ENCODE data around the gene FOXP1. TPM values are rescaled to one million over a fixed set of nuclear protein-coding genes. Genes with fewer than 3 reads are reported as not detected.

Gene FOXP1
- total RNA-seq, 1 donor = 55.7 TPM

DNA sequence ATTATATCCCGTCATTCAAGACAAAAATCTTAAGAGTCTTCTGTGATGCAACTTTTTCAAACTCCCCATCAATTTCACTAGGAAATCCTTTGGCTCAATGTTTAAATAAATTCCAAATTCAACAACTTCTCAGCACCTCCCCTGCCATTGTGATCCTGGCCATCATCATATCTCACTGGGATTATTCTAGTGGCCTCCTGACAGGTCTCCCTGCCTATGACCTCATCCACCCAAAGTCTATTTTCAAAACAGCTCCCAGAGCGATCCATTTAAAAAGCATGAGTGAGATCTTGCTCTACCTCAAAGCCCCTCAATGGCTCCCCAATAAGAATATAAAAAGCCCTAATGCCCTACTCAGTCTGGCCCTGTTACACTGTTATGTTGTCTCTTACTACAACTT is 293.2 kb downstream of the FOXP1 start:
- DNase-seq (ENCODE audit: low read depth) = no peak
- TF ChIP-seq, protein P1, sequence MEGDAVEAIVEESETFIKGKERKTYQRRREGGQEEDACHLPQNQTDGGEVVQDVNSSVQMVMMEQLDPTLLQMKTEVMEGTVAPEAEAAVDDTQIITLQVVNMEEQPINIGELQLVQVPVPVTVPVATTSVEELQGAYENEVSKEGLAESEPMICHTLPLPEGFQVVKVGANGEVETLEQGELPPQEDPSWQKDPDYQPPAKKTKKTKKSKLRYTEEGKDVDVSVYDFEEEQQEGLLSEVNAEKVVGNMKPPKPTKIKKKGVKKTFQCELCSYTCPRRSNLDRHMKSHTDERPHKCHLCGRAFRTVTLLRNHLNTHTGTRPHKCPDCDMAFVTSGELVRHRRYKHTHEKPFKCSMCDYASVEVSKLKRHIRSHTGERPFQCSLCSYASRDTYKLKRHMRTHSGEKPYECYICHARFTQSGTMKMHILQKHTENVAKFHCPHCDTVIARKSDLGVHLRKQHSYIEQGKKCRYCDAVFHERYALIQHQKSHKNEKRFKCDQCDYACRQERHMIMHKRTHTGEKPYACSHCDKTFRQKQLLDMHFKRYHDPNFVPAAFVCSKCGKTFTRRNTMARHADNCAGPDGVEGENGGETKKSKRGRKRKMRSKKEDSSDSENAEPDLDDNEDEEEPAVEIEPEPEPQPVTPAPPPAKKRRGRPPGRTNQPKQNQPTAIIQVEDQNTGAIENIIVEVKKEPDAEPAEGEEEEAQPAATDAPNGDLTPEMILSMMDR (IDR thresholded peaks at IDR 0.05; ENCODE audit: insufficient read depth, low read depth, low read length) = no peak

DNA sequence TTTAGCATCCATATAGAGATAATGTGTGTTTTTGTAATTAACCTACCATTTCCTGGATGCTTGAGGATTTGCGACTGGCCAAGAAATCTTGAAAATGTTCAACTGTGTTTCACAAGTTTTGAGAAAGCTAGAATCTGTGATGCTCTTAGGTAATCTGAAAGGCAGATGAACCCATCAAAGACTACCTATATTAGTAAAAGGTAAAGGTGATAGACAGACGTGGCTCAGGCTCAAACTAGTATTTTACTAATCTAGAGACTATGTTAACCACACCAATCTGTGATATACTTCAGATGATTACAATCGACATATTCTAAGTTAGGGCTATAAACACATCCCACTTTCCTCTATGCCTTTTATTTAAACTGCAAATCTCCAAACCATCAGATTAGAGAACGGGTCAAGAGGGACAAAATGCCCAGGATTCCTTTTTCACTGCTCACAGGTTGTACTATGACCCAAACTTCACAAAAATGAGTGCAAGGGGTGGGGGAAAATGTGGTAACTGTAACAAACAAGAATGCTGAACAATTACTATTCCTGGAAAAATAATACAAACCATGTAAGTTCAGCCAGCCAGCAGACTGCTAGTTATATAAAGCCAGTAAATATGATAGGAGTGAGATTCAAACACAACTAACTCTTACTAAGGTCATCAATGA is 295.1 kb downstream of the FOXP1 start:
- DNase-seq (ENCODE audit: low read depth) = no peak
- TF ChIP-seq, protein P1 (IDR thresholded peaks at IDR 0.05; ENCODE audit: insufficient read depth, low read depth, low read length) = no peak
- no peak overlapping the region for H3K4me3 ChIP-seq (ENCODE audit: low read depth, low read length)

More for the DNA sequence above, 293.2 kb downstream of the FOXP1 start:
- H3K4me3 ChIP-seq (ENCODE audit: low read depth, low read length) = no peak overlapping the region

DNA sequence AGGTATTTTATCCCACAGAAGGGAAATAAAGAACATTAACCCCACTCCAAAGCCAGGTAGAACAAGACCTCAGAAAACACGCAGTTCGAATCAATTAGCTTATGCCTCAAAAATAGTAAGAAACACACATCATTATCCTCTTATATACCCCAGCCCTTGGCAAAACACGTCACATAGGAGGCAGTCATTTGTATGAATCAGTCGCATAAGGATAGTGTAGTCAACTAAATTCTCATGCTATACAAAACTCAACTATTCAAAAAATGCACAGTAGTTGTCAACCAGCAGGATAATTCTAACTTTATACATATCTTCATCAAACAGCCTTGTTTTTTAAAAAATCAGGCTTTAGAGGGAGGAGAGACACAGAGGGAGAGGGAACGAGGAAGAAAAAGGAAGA is 298.4 kb downstream of the FOXP1 start:
- H3K4me3 ChIP-seq (ENCODE audit: low read depth, low read length) = no peak overlapping the region
- DNase-seq (ENCODE audit: low read depth) = no peak

DNA sequence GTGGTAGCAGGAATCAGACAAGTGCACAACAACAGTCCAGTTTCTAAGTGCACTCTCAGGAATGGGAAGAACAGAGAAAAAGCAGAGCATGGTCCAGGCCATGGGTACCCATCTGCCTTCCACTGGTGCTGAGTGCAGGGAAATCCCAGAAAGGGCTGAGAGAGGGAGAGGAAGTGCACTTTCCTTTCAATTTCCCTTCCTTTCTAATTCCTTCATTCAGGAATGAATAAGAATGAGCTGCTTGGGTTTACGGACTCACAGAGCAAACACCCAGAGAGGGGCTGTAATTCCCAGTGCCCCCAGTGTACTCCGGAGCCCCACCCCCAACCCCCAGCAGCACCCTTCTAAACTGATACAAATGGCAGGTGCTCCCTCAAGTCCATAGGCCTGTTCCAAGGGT is 300.6 kb downstream of the FOXP1 start:
- DNase-seq (ENCODE audit: low read depth) = no peak
- TF ChIP-seq, protein P1 (IDR thresholded peaks at IDR 0.05; ENCODE audit: insufficient read depth, low read depth, low read length) = no peak
- H3K4me3 ChIP-seq (ENCODE audit: low read depth, low read length) = no peak overlapping the region

More for the DNA sequence above, 298.4 kb downstream of the FOXP1 start:
- TF ChIP-seq, protein P1 (IDR thresholded peaks at IDR 0.05; ENCODE audit: insufficient read depth, low read depth, low read length) = no peak

DNA sequence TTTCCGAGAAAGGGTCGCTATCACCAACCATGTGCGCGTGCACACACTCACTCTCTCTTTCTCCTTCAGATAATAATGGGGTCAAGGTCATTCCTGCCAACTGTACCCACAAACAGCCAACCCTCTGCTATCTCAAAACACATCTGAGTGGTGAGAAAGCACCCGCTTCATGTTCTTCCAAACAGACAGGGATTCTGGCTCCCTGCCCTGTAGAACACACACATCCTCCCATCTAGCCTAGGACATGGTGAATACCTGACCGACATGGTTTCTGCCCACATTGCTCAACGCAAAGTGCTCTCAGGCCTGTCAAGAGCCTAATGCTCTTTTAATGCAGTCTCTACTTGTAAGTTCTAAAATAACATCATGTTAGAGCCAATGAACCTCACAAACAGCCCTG is 302.2 kb downstream of the FOXP1 start:
- no peak overlapping the region for H3K4me3 ChIP-seq (ENCODE audit: low read depth, low read length)
- no peak for DNase-seq (ENCODE audit: low read depth)
- TF ChIP-seq, protein P1 (IDR thresholded peaks at IDR 0.05; ENCODE audit: insufficient read depth, low read depth, low read length) = no peak

DNA sequence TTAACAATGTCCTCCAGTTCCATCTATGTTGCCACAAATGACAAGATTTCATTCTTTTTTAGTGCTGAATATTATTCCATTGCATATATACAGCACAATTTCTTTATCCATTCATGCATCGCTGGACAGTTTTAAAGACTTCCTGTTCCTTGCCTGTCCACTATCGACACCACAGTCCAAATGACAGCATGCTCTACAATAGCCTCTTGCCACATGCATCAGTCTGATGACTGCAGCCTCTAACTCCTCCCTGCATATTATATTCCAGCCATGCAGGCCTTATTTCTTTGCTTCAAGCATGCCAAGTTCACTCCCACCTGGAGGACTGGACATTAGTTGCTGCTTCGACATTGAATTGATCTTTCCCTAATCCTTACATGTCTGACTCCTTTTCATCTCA is 306.2 kb downstream of the FOXP1 start:
- TF ChIP-seq, protein P1 (IDR thresholded peaks at IDR 0.05; ENCODE audit: insufficient read depth, low read depth, low read length) = no peak
- DNase-seq (ENCODE audit: low read depth) = no peak
- no peak overlapping the region for H3K4me3 ChIP-seq (ENCODE audit: low read depth, low read length)

DNA sequence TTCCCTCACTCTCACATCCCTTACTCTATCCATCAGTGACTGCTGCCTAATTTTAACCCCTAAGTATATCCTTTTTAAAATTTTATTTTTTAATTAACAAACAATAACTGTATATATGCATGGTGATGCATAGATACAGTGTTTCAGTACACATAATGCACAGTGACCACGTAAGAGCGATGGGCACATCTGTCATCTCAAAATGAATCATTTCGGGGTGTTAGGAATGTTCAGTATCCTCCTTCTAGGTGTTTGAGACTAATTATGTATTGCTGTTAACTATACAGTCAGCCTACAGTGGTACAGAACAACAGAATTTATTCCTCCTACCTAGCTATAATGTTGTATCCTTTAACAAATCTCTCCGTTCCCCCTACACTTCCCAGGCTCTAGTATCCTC is 307.0 kb downstream of the FOXP1 start:
- DNase-seq (ENCODE audit: low read depth) = no peak
- no peak overlapping the region for H3K4me3 ChIP-seq (ENCODE audit: low read depth, low read length)
- TF ChIP-seq, protein P1 (IDR thresholded peaks at IDR 0.05; ENCODE audit: insufficient read depth, low read depth, low read length) = no peak
